OCI-M2 (cell line): Measurements from ENCODE around the gene BTG2.
"Not testable (repeated sequence)": the region's sequence is repeated elsewhere in the genome, so short reads cannot be mapped to it uniquely, and the experiment has no call there.

ENCODE experiments used
- DNase-seq: peaks from one replicate; lab custom pipeline; 2025; ENCODE audit not compliant: unreplicated experiment; lab: John Stamatoyannopoulos, UW

The BTG2 gene

GRCh38 chr1:203314025-203314759 lies 8.9 kb downstream of the BTG2 start:
- DNase-seq = not testable (repeated sequence)

GRCh38 chr1:203316626-203317093 lies 11.3 kb downstream of the BTG2 start:
- DNase-seq = no peak

- DNase-seq = no peak
These were observed 12.3 kb downstream of the BTG2 start for GRCh38 chr1:203317429-203318228.

- DNase-seq = no peak
These were observed 12.9 kb downstream of the BTG2 start for GRCh38 chr1:203318229-203318517.

GRCh38 chr1:203320591-203321272 lies 15.4 kb downstream of the BTG2 start:
- DNase-seq = no peak

- DNase-seq = no peak
These were observed 16.1 kb downstream of the BTG2 start for GRCh38 chr1:203321273-203322052.

- no peak for DNase-seq
These were observed 17.3 kb downstream of the BTG2 start for GRCh38 chr1:203322500-203323179.

- DNase-seq = no peak
These were observed 18.3 kb downstream of the BTG2 start for GRCh38 chr1:203323587-203323986.

- no peak for DNase-seq
These were observed 19.0 kb downstream of the BTG2 start for GRCh38 chr1:203324105-203325025.

- DNase-seq = no peak
These were observed 19.7 kb downstream of the BTG2 start for GRCh38 chr1:203325026-203325417.

GRCh38 chr1:203325418-203326091 lies 20.2 kb downstream of the BTG2 start:
- DNase-seq = no peak

GRCh38 chr1:203326830-203327683 lies 21.7 kb downstream of the BTG2 start:
- DNase-seq = no peak

GRCh38 chr1:203327684-203328457 lies 22.6 kb downstream of the BTG2 start:
- DNase-seq = no peak

- no peak for DNase-seq
These were observed 23.4 kb downstream of the BTG2 start for GRCh38 chr1:203328714-203329122.

GRCh38 chr1:203331224-203331623 lies 25.9 kb downstream of the BTG2 start:
- no peak for DNase-seq

- DNase-seq = no peak
These were observed 30.2 kb downstream of the BTG2 start for GRCh38 chr1:203335503-203335902.

- DNase-seq = no peak
These were observed 30.8 kb downstream of the BTG2 start for GRCh38 chr1:203336097-203336496.
